GM21423 (cell line): Measurements from ENCODE around the gene CELA3B.
"Not testable (repeated sequence)": the region's sequence is repeated elsewhere in the genome, so short reads cannot be mapped to it uniquely, and the experiment has no call there.

Experiments used
- ATAC-seq: cut with Tn5 transposase; IDR thresholded peaks from one replicate; pipeline ENCODE4 v1.9.1; 2021; ENCODE audit warnings: mild to moderate bottlenecking, moderate library complexity; ENCODE audit not compliant: unreplicated experiment

CELA3B gene

DNA sequence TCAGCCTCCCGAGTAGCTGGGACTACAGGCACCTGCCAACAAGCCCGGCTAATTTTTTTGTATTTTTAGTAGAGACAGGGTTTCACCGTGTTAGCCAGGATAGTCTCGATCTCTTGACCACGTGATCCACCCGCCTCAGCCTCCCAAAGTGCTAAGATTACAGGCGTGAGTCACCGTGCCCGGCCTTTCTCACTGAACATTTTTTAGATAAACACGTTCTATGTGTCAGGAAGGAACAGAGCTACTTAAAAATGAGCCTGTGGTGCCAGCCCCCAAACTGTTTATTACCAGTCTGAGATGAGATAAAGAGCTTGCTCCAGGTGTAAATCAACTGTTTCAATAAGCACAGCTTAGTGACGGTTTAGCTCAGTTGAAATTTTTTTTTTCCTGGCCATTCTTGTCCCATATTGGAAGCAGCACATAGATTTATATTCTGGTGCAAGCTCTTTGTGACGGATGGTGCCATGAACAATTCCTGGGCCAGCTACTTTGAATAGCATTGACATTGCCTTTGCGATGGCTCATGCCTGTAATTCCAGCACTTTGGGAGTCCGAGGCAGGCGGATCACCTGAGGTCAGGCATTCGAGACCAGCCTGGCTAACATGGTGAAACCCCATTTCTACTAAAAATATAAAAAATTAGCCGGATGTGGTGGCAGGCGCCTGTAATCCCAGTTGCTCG, 33.7 kb upstream of the CELA3B start:
- not testable (repeated sequence) for ATAC-seq

GRCh38 chr1:21944733-21945073, 32.1 kb upstream of the CELA3B start:
- ATAC-seq: no peak

- ATAC-seq: no peak
These were observed 29.8 kb upstream of the CELA3B start for GRCh38 chr1:21946836-21947587.

DNA sequence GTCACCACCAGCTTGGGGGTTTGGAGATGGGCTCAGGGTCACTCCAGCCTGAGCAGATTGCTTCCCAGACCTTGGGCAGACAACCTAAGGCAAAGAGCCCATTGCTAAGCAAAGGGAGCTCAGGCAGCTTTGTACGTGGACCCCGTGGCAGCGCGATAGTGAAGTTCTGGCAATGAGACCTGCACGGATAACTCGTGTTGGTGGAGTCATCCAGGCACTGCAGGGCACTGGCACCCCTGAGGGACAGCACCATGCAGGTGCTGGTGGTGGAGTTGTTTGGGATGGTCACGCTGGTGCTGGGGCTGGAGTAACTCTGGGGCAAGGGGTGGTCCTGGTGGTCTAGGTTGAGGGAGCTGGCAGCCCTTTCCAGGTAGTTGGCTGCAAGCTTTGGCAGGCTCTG, 26.1 kb upstream of the CELA3B start:
- no peak for ATAC-seq

DNA sequence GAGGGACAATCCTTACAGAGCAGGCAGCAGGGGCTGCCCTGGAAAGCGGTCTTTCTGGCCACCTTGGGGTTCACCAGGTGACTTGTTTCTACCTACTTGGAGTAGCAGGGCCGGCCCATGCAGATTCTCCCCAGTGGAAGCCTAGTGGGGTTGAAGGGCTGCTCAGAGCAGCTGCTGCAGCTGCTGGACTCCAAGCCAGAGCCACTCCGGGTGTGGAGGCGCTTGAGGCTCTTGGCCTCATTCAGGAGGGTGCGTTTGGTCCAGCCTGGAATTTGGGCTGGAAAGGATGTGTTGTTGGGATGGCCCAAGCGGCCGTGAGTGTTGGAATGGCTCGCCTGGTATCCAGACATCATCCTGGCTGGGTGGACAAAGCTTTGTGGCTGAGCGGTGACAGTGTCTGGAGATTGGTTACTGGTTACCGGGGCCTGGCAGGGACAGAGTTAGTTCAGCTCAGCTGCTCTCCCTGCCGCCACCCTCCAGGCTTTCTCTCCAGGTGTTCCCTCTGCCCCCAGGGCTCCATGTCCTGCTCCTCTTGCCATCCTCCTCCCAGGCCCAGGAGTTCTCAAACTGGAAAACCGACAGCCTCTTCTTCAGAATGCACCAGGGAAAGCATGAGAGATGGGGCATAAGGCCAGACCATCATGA, 25.5 kb upstream of the CELA3B start:
- no peak for ATAC-seq

- ATAC-seq: no peak
These were observed 23.9 kb upstream of the CELA3B start for GRCh38 chr1:21952786-21953520.

DNA sequence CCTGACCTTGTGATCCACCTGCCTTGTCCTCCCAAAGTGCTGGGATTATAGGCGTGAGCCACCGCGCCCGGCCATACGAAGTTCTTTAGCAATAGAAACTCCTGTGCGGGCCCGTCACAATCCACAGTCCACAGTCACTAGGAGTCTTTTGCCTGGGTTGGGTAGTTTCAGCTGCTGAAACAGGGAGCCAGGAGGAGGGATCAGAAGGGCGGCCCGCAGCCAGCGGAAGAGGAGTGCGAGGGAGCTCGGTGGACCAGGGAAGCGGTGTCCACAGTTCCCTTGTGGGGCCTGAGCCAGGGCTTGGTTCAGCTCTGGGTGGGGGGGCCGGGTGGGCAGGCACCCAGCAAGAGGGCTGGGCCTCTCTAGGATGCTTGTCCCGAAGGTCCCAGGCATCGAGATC, 21.8 kb upstream of the CELA3B start:
- ATAC-seq: no peak

GRCh38 chr1:21955501-21956281, 21.1 kb upstream of the CELA3B start:
- ATAC-seq: no peak

DNA sequence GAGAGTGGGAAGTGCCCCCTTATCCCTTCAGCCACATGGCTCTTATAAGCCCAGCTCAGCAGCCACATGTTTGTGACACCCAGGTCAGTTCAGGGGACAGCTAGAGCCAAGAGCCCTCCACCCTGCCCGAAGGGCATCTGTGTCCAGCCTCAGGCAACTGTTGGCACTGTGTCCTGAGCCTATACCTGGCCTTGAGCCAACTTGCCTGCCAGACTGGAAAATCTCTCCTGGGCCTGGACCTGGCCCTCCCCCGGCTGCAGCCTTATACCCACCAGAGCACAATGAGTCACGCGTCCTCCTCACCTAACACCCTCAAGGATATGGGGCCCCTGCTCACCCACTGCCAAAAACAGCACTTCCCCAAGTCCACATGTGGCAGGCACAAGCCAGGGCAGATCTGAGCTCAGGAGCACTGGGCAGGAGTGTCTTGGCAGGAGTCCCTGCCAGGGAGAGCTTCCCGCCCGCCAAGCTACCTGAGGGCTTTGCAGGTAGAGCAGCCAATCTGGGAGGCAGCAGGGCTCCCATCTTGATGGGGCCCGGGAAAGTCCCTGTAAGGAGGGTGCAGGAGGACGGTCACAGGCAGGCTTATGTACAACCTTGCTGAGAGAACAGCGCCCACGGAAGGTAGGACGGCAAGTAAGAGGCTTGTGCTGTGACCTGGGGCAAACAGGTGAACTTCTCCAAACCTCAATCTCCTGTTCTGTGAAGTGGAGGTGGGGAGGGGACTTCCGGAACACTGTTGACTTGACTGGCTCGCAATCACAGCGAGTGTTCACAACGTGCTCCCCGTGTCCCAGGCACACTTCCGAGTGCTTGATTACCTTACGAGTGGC, 19.9 kb upstream of the CELA3B start:
- ATAC-seq: no peak

DNA sequence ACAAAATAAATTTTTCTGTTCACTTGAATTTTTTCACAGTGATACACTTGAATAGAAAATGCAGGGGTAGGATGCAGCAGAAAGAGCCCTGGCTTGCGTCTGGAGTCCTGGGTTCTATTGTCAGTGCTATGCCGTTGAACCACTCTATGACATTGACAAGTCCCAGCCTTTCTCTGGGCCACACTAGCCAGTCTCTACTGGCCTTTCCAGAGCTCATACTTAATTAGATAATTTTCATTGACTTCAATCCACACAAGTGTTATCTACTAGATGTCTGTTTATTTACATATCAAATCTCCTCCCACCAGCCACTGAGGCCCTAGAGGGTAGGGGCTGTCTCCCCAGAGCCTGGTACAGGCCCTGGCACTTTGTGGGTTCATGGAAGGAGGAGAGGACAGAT, 15.5 kb upstream of the CELA3B start:
- no peak for ATAC-seq

- ATAC-seq: no peak
These were observed 15.0 kb upstream of the CELA3B start for GRCh38 chr1:21961799-21962198.

GRCh38 chr1:21963477-21964217, 13.2 kb upstream of the CELA3B start:
- no peak for ATAC-seq

DNA sequence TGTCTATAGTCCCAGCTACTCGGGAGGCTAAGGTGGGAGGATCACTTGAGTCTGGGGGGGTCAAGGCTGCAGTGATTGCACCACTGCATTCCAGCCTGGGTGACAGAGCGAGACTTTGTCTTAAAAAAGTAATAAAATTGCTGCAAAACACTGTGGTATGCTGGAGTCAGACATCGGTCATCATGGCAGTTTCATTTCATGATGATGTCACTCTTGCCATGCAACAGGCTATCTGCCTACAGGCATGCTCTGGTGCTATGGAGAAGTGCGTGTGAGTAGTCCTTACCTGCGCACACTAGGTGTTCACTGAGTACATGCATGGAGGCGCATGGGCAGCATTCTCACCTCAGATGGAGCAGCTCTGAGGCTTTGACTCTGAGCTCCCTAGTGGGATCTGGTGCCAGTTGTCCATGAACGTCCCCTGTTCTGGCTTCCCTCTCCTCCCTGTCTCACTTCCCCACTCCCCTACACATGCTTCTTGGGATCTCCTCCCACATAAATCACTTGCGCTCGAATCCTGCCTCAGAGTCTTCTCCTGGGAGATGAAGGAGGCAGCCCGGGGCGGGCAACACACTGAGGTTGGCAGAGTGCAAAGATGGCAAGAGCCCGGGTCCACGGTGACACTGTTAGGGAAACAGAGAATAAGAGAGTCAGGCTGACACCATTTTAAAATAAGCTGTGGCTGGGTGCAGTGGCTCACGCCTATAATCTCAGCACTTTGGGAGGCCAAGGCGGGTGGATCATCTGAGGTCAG, 10.4 kb upstream of the CELA3B start:
- ATAC-seq: no peak

- not testable (repeated sequence) for ATAC-seq
These were observed 9.6 kb upstream of the CELA3B start for GRCh38 chr1:21967216-21967615.

DNA sequence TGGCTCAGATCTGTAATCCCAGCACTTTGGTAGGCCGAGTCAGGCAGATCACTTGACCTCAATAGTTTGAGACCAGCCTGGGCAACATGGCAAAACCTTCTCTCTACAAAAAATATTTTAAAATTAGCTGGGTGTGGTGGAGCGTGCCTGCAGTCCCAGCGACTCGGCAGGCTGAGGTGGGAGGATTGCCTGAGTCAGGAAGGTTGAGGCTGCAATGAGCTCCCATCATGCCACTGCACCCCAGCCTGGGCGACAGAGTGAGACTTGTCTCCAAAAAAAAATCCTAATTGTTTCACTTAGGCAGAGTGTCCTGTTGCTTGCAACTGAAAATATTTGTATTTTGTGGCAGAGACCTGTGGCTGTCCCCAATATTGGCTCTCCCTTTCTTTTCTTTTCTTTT, 7.8 kb upstream of the CELA3B start:
- not testable (repeated sequence) for ATAC-seq

GRCh38 chr1:21970523-21970922, 6.3 kb upstream of the CELA3B start:
- ATAC-seq: not testable (repeated sequence)

DNA sequence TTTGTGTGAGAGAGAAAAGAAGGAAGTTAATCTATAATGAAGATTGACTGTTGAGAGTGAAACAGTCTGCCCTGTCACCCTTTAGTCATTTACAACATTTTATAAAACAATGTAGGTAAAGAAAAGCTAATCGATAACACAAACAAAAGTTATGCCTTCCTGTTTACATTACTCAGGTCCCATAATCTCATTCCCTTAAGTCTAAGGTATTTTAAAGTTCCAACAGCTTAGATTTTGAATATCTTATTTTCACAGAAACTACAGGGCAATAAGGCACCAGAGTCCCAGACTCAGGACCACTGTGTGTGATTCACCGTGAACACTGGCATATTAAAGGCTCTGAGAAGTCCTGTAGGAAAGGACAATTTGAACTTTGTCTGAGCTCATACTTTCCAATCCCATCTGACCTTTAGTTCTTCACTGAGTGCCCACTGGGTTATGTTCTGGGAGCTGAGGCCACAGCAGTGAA, 3.8 kb upstream of the CELA3B start:
- not testable (repeated sequence) for ATAC-seq

DNA sequence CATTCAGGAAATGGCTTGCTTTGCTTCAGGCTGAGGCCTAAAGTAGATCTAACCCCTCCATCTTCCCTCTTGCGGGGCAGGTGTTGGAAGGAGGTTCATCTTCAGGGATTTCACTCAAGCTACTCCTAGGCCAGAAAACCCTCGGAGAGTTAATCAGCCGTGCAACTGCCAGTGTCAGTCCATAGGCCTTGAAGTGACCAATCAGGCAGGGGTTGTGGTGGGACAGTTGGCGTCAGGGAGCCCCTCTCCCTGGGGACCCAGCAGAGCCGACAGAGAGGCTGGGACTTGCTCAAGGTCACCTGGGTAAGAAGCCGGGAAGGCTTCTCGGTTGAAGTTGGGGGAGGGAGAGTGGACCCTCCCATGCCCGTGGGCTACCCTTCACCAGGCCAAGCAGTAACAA, 2.9 kb upstream of the CELA3B start:
- ATAC-seq: not testable (repeated sequence)
